K562 (cell line): ENCODE results near the gene ILF3. TPM values are rescaled to one million over a fixed set of nuclear protein-coding genes. Genes with fewer than 3 reads are reported as not detected.

Experiments used
- ATAC-seq: fragments of 200-7000 bp; cut with Tn5 transposase; 3 replicates; pipeline ENCODE4 v1.9.1; 2020; ENCODE audit warnings: moderate library complexity
- BruUV-seq: library from RNA; stranded (reverse); fragments of 400-500 nt; replicated peaks from 2 replicates; lab custom pipeline; 2021; lab: Mats Ljungman, UMichigan
- CTCF ChIA-PET: fragments of 300-600 bp; formaldehyde crosslinking; extraction: SDS; loops from one replicate; lab custom pipeline; 2021; ENCODE audit warnings: low intra/inter-chr PET ratio; lab: Yijun Ruan, JAX
- POLR2A ChIA-PET: fragments of 300-600, 350-650 bp; sonication (Branson Sonifier 250); formaldehyde crosslinking; extraction: SDS; loops from one replicate; lab custom pipeline; 2021; ENCODE audit warnings: antibody characterized with exemption, inconsistent platforms; lab: Yijun Ruan, JAX
- DNase-seq, 4 experiments: peaks; one replicate each; pipeline versions ENCODE4 v3.0.0 to v3.0.0-alpha.2; 2011 to 2018; ENCODE audit warnings: low spot score in 3 of 4, mixed read lengths in 3 of 4; ENCODE audit errors: extremely low read depth in 1 of 4
- FAIRE-seq: peaks from 2 replicates; lab custom pipeline; 2011; peaks lifted over from hg19 to GRCh38; lab: Jason Lieb, UNC
- H2AFZ ChIP-seq: 2 replicates; pipeline ENCODE4 v1.6.0; 2011; ENCODE audit warnings: low read depth, low read length, control low read depth, inconsistent platforms
- H3K27ac ChIP-seq: fragments of 200-600 bp; 3 replicates; pipeline ENCODE4 v1.8.0; 2011; ENCODE audit warnings: low read depth, mild to moderate bottlenecking, control low read depth, inconsistent platforms, low read length, moderate library complexity, mixed read lengths; ENCODE audit errors: extremely low read depth
- H3K27me3 ChIP-seq, 2 experiments: fragments of 300-600 bp in 1 of 2; 2 replicates in 1 of 2; 3 replicates in 1 of 2; pipeline versions ENCODE4 v1.6.0 to v1.8.0; 2011; ENCODE audit warnings: inconsistent platforms in 2 of 2, low read length in 2 of 2, mild to moderate bottlenecking in 1 of 2, mixed read lengths in 1 of 2, moderate library complexity in 1 of 2; ENCODE audit not compliant: control insufficient read depth in 2 of 2, insufficient read depth in 2 of 2
- H3K36me3 ChIP-seq: fragments of 300-600 bp; 3 replicates; pipeline ENCODE4 v1.8.0; 2011; ENCODE audit warnings: mild to moderate bottlenecking, low read length, inconsistent platforms; ENCODE audit not compliant: control insufficient read depth, insufficient read depth
- H3K4me1 ChIP-seq, 2 experiments: fragments of 200-600 bp in 1 of 2; replicated peaks in 1 of 2; 2 replicates in 1 of 2; 3 replicates in 1 of 2; pipeline versions ENCODE4 v1.5.1 to v1.8.0; 2011; ENCODE audit warnings: inconsistent platforms in 2 of 2, low read length in 2 of 2, mild to moderate bottlenecking in 1 of 2, mixed read lengths in 1 of 2, moderate library complexity in 1 of 2; ENCODE audit not compliant: control insufficient read depth in 2 of 2, insufficient read depth in 2 of 2
- H3K4me2 ChIP-seq: 2 replicates; pipeline ENCODE4 v1.6.1; 2011; ENCODE audit warnings: low read length, control low read depth, inconsistent platforms, mixed read lengths; ENCODE audit not compliant: insufficient read depth
- H3K4me3 ChIP-seq: fragments of 200-600 bp; sonication (generic), shearing (Covaris generic); 2 replicates; pipeline ENCODE4 v1.5.1; 2016; ENCODE audit warnings: control low read depth, inconsistent platforms
- H3K79me2 ChIP-seq: fragments of 200-600 bp; 3 replicates; pipeline ENCODE4 v1.8.0; 2011; ENCODE audit warnings: low read length, inconsistent platforms; ENCODE audit not compliant: control insufficient read depth, insufficient read depth
- H3K9ac ChIP-seq, 2 experiments: 2 replicates each; pipeline versions ENCODE4 v1.6.0 to v1.6.1; 2011; ENCODE audit warnings: low read depth in 2 of 2, low read length in 2 of 2, control low read depth in 1 of 2, inconsistent platforms in 1 of 2, mild to moderate bottlenecking in 1 of 2, mixed read lengths in 1 of 2; ENCODE audit not compliant: insufficient read depth in 1 of 2
- H3K9me1 ChIP-seq: one replicate; pipeline ENCODE4 v1.6.0; 2011; ENCODE audit warnings: inconsistent platforms, mild to moderate bottlenecking, low read length, moderate library complexity; ENCODE audit not compliant: control insufficient read depth, insufficient read depth
- H3K9me3 ChIP-seq: replicated peaks from 2 replicates; pipeline ENCODE4 v1.5.1; 2011; ENCODE audit warnings: low read depth, low read length, inconsistent platforms; ENCODE audit not compliant: control insufficient read depth, insufficient read depth
- H4K20me1 ChIP-seq: replicated peaks from 2 replicates; pipeline ENCODE4 v1.6.1; 2011; ENCODE audit warnings: low read length, inconsistent platforms, mixed read lengths; ENCODE audit not compliant: control insufficient read depth, insufficient read depth
- ARID2 ChIP-seq: fragments of 450-650 bp; IDR thresholded peaks from 2 replicates; pipeline ENCODE4 v1.6.1; 2017; ENCODE audit warnings: antibody characterized with exemption, mild to moderate bottlenecking
- ETV6 ChIP-seq, 3 experiments: fragments of 150-350 bp in 1 of 3; sonication (generic) in 1 of 3; formaldehyde crosslinking in 1 of 3; IDR thresholded peaks; 2 replicates each; pipeline versions ENCODE4 v1.6.1 to v1.8.0; 2014 to 2022; ENCODE audit warnings: borderline replicate concordance in 2 of 3, low read depth in 2 of 3, antibody characterized with exemption in 1 of 3, low read length in 1 of 3, mild to moderate bottlenecking in 1 of 3, missing genetic modification reagents in 1 of 3
- FOXJ2 ChIP-seq: fragments of 200-800 bp; sonication (Bioruptor generic); IDR thresholded peaks from 2 replicates; pipeline ENCODE4 v1.6.1; 2016; ENCODE audit warnings: missing genetic modification characterization, missing compliant biosample characterization
- KDM2B ChIP-seq: fragments of 250-450 bp; sonication (Bioruptor Pico); IDR thresholded peaks from 2 replicates; pipeline ENCODE4 v1.8.0; 2021; ENCODE audit warnings: mild to moderate bottlenecking, moderate library complexity
- KLF6 ChIP-seq: fragments of 250-450 bp; sonication (Bioruptor Pico); IDR thresholded peaks from 2 replicates; pipeline ENCODE4 v1.4.0; 2020; ENCODE audit warnings: mild to moderate bottlenecking, moderate library complexity, borderline replicate concordance
- MECOM ChIP-seq: fragments of 250-450 bp; sonication (Bioruptor Pico); IDR thresholded peaks from 2 replicates; pipeline ENCODE4 v1.8.0; 2022; ENCODE audit warnings: inconsistent platforms
- NCOR1 ChIP-seq: fragments of 450-650 bp; IDR thresholded peaks from 2 replicates; pipeline ENCODE4 v1.6.1; 2016; ENCODE audit warnings: mild to moderate bottlenecking, moderate library complexity
- ZFP30 ChIP-seq: fragments of 250-450 bp; sonication (Bioruptor Pico); IDR thresholded peaks from 2 replicates; pipeline ENCODE4 v1.8.0; 2022; ENCODE audit warnings: moderate library complexity, mild to moderate bottlenecking, inconsistent platforms, borderline replicate concordance
- ZNF134 ChIP-seq: fragments of 250-450 bp; sonication (Bioruptor Pico); conservative IDR thresholded peaks from 2 replicates; pipeline ENCODE4 v1.4.0; 2020
- ZNF146 ChIP-seq: IDR thresholded peaks from one replicate; pipeline ENCODE4 v1.6.1; 2018; ENCODE audit warnings: missing compliant biosample characterization; ENCODE audit not compliant: unreplicated experiment
- ZNF212 ChIP-seq: fragments of 450-650 bp; formaldehyde crosslinking; IDR thresholded peaks from 2 replicates; pipeline ENCODE4 v1.4.0; 2020; ENCODE audit warnings: mild to moderate bottlenecking
- WGBS: fragments of 100-300 bp; shearing (Covaris generic); methylation state at CpG from one replicate; pipeline ENCODE4 v1.1.6; 2016; ENCODE audit warnings: low coverage, mixed read lengths; ENCODE audit not compliant: insufficient coverage; ENCODE audit errors: missing lambda C conversion rate; 5-methylcytosine and 5-hydroxymethylcytosine counted together
- in situ Hi-C: fragments of 300-500 bp; cut with MboI; formaldehyde crosslinking; loops from 4 replicates; pipeline ENCODE4 v1.15.0; 2018; ENCODE audit warnings: inconsistent platforms, mixed read lengths
- intact Hi-C: fragments of 100-400 bp; cut with micrococcal nuclease; formaldehyde crosslinking; loops from 2 replicates; pipeline ENCODE4 v1.14.2; 2022
- polyA plus RNA-seq, 8 experiments: library from polyadenylated mRNA; depleted of rRNA in 4 of 8; stranded (reverse) in 5 of 8; unstranded in 3 of 8; fragments of >200 nt; fragmentation: Nextera tagmentation in 2 of 8; fragmentation: Illumina TruSeq in 1 of 8; extraction: Ambion mirVana in 2 of 8; extraction: Trizol in 1 of 8; gene quantifications; 2 replicates each; pipeline versions ENCODE4 v1.2.1 to v1.2.3, GENCODE V29; 2011 to 2014; ENCODE audit warnings: inconsistent platforms in 1 of 8, missing spikeins in 1 of 8
- total RNA-seq, 7 experiments: library from RNA; depleted of rRNA in 6 of 7; stranded (reverse); fragments of >200 nt in 6 of 7; fragmentation: Illumina TruSeq in 2 of 7; extraction: Trizol in 2 of 7; gene quantifications; 2 replicates each; pipeline versions ENCODE4 v1.2.1 to v1.2.3, GENCODE V29; 2011 to 2021; ENCODE audit warnings: low replicate concordance in 1 of 7
- TF ChIP-seq, protein P1 (sequence below): fragments of 450-650 bp; IDR thresholded peaks from 2 replicates; pipeline ENCODE4 v1.6.1; 2017; ENCODE audit warnings: antibody characterized with exemption
- TF ChIP-seq, protein P2 (sequence below): fragments of 450-650 bp; IDR thresholded peaks from 2 replicates; pipeline ENCODE4 v1.7.0; 2016; ENCODE audit warnings: borderline replicate concordance

The ILF3 gene
- total and polyA plus RNA-seq, 9 of the 15 experiments (the other 6 are each of a cell fraction or from before 2014, with no cell fraction given) = 26.0 to 453 (median 175) TPM

DNA sequence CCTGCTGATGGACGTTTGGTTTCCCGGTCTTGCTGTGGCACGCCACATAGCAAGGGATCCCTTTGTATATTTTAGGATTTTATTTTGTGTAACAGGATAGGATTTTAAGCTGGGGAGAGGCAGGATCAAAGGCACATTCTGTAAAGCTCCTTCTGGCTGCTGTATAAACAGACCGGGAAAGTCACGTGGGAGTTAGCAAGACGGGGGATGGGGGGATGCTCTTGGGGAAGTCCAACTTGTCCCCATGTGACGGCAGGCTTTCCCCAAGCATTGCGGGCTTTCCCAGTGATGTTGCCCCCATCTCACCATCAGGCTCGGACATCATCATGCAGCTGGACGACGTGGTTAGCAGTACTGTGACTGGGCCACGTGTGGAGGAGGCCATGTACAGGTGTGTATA, 52.8 kb downstream of the ILF3 start:
- Histone ChIP-seq H3K27me3 (no peaks in the 10 kb centered on the region), H3K9me1 (no peaks in the 10 kb centered on the region), H3K27ac (no peak overlapping the region), H3K4me1 (peaks cover 0 to 4% of the 10 kb centered on the region in 2 experiments; a peak in 3 of 5 replicates), H3K9ac (peak overlapping the region in 1 of 2 experiments; percentile 52; a peak in 1 of 4 replicates), H3K9me3 (no peaks in the 10 kb centered on the region), H3K36me3 (peaks cover 21% of the 10 kb centered on the region; the same call in 1 of the 3 replicates), H3K4me3 (no peak overlapping the region), H2AFZ (no peak overlapping the region), H3K79me2 (peaks cover 5% of the 10 kb centered on the region; the same call in 2 of the 3 replicates), H3K4me2 (no peak overlapping the region), H4K20me1 (no peaks in the 10 kb centered on the region)
- FAIRE-seq (no peak), DNase-seq (no peak), ATAC-seq (no peak)
- CTCF ChIA-PET = no interaction called here
- BruUV-seq = no TSS peak
- POLR2A ChIA-PET = interaction anchor here (0.7 kb wide), 1 partner anchor 11 kb away, joined by 3 read pairs; the partner anchor contains the start of gene DNM2
- intact Hi-C loops (no loop called here), in situ Hi-C loops (no loop called here)
- no peak for TF ChIP-seq ZNF134
- no peak for TF ChIP-seq ARID2
- TF ChIP-seq KDM2B (CRISPR knock-in tag) = no peak
- no peak for TF ChIP-seq ZNF212
- TF ChIP-seq FOXJ2 (tag) = no peak
- TF ChIP-seq, protein P1, sequence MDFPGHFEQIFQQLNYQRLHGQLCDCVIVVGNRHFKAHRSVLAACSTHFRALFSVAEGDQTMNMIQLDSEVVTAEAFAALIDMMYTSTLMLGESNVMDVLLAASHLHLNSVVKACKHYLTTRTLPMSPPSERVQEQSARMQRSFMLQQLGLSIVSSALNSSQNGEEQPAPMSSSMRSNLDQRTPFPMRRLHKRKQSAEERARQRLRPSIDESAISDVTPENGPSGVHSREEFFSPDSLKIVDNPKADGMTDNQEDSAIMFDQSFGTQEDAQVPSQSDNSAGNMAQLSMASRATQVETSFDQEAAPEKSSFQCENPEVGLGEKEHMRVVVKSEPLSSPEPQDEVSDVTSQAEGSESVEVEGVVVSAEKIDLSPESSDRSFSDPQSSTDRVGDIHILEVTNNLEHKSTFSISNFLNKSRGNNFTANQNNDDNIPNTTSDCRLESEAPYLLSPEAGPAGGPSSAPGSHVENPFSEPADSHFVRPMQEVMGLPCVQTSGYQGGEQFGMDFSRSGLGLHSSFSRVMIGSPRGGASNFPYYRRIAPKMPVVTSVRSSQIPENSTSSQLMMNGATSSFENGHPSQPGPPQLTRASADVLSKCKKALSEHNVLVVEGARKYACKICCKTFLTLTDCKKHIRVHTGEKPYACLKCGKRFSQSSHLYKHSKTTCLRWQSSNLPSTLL = no peak
- TF ChIP-seq KLF6 (CRISPR knock-in tag) = no peak
- TF ChIP-seq MECOM = no peak
- TF ChIP-seq ETV6 (IDR thresholded peaks at IDR 0.05; ENCODE audit: borderline replicate concordance in 1 of 2, low read depth in 2 of 2, low read length in 1 of 2) = no peak
- TF ChIP-seq ETV6 (CRISPR knock-in tag; IDR thresholded peaks at IDR 0.05; ENCODE audit: borderline replicate concordance) = no peak
- no peak for TF ChIP-seq NCOR1
- no peak for TF ChIP-seq ZFP30 (CRISPR knock-in tag)
- TF ChIP-seq ZNF146 (CRISPR knock-in tag) = no peak
- TF ChIP-seq, protein P2, sequence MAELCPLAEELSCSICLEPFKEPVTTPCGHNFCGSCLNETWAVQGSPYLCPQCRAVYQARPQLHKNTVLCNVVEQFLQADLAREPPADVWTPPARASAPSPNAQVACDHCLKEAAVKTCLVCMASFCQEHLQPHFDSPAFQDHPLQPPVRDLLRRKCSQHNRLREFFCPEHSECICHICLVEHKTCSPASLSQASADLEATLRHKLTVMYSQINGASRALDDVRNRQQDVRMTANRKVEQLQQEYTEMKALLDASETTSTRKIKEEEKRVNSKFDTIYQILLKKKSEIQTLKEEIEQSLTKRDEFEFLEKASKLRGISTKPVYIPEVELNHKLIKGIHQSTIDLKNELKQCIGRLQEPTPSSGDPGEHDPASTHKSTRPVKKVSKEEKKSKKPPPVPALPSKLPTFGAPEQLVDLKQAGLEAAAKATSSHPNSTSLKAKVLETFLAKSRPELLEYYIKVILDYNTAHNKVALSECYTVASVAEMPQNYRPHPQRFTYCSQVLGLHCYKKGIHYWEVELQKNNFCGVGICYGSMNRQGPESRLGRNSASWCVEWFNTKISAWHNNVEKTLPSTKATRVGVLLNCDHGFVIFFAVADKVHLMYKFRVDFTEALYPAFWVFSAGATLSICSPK = no peak
- 89% methylated on average over 12 of the region's 12 CpGs for WGBS
